NT2/D1 (cell line): Measurements from ENCODE around the gene STK24.

ENCODE experiments used
- DNase-seq: peaks from one replicate; pipeline ENCODE4 v3.0.0-alpha.2; 2011; ENCODE audit warnings: low read depth, low spot score
- H3K27me3 ChIP-seq: 2 replicates; pipeline ENCODE4 v1.6.0; 2011; ENCODE audit warnings: mild to moderate bottlenecking; ENCODE audit not compliant: insufficient read length, insufficient read depth
- H3K36me3 ChIP-seq: 2 replicates; pipeline ENCODE4 v1.6.1; 2011; ENCODE audit warnings: mild to moderate bottlenecking, low read length, mixed read lengths; ENCODE audit not compliant: insufficient read depth, insufficient read length
- H3K4me1 ChIP-seq: 2 replicates; pipeline ENCODE4 v1.5.1; 2011; ENCODE audit not compliant: insufficient read depth, insufficient read length
- H3K4me3 ChIP-seq: 2 replicates; pipeline ENCODE4 v1.5.1; 2011; ENCODE audit warnings: low read depth; ENCODE audit not compliant: insufficient read length
- H3K9ac ChIP-seq: 2 replicates; pipeline ENCODE4 v1.6.0; 2011; ENCODE audit warnings: low read depth; ENCODE audit not compliant: insufficient read length
- H3K9me3 ChIP-seq: 2 replicates; pipeline ENCODE4 v1.5.1; 2011; ENCODE audit warnings: mild to moderate bottlenecking, low read length; ENCODE audit not compliant: insufficient read depth
- SUZ12 ChIP-seq: IDR thresholded peaks from 2 replicates; pipeline ENCODE4 v1.6.1; 2011; ENCODE audit not compliant: insufficient read length, insufficient read depth; ENCODE audit errors: extremely low read depth
- YY1 ChIP-seq: IDR thresholded peaks from 2 replicates; pipeline ENCODE4 v1.6.1; 2011; ENCODE audit not compliant: insufficient read length, insufficient read depth
- ZNF274 ChIP-seq: IDR thresholded peaks from 2 replicates; pipeline ENCODE4 v1.6.1; 2011; ENCODE audit warnings: mild to moderate bottlenecking, low read depth, low read length

Gene STK24

DNA sequence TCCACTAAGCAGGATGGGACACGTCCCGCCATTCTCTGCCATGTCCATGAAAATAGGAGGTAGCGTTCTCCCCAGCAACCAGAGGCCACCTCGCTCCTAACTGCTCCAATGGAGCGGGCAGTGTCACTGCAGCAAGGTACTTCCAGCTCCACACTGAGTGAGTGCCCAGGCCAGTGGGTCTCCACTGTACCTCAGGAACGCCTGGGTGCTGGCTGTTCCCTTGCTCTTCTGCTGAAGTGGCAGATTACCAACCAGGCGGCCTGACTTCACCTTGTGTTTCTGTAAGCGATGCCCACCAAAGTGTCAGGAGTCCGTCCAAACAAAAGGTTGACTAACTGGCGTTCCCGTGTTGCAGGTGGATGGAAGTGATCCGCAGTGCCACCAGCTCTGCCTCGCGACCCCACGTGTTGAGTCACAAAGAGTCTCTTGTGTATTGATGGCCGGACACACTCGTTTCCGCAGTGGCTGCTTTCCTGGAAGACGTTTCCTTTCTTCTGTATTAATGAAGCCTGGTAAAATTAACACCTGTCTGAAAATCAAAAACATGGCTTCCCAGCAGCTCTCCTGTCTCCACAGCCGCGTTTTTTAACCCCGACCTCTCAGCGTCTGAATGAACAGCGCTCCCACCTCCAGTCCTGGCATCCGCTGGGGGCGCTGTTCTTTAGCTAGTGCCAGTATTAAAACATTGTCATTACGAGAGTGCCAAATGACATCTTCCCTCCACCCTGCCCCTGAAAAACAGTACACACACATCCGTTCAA is 128.8 kb downstream of the STK24 start:
- Histone ChIP-seq H3K4me3 (no peak overlapping the region), H3K9ac (no peak overlapping the region), H3K27me3 (no peaks in the 10 kb centered on the region), H3K4me1 (peaks cover 13% of the 10 kb centered on the region), H3K9me3 (no peaks in the 10 kb centered on the region), H3K36me3 (peaks cover 58% of the 10 kb centered on the region)
- DNase-seq, result peak; percentile 43
- no peak for TF ChIP-seq YY1
- no peak for TF ChIP-seq SUZ12
- no peak for TF ChIP-seq ZNF274

DNA sequence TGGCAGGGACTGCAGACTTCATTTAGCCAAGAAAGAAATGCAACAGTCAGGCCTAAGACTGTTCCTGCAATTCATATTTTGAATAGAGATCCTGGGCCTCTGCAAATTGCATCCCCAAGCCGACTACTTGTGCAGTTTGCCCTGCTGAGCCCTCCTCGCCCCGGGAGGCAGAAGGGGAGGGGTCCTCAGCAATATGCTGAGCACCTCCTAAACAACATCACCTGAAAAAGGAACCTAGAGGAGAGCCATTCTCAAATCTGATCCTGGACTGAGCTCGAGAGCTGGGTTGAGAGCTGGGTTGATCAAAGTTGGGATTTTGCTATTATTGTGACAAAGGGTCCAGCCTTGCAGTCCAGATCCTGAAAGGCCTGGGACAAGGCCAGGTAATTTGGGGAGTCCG is 129.8 kb downstream of the STK24 start:
- Histone ChIP-seq H3K9me3 (no peaks in the 10 kb centered on the region), H3K27me3 (no peaks in the 10 kb centered on the region), H3K4me1 (peaks cover 14% of the 10 kb centered on the region), H3K4me3 (no peak overlapping the region), H3K36me3 (peaks cover 53% of the 10 kb centered on the region), H3K9ac (no peak overlapping the region)
- DNase-seq, result no peak
- TF ChIP-seq YY1 (no peak), ZNF274 (no peak), SUZ12 (no peak)

GRCh38 chr13:98446234-98446621 is 130.7 kb downstream of the STK24 start:
- H3K4me1 ChIP-seq, result peaks cover 14% of the 10 kb centered on the region
- no peaks in the 10 kb centered on the region for H3K27me3 ChIP-seq
- no peak overlapping the region for H3K4me3 ChIP-seq
- peaks cover 51% of the 10 kb centered on the region for H3K36me3 ChIP-seq
- no peak for TF ChIP-seq YY1
- H3K9me3 ChIP-seq, result no peaks in the 10 kb centered on the region
- DNase-seq, result no peak
- H3K9ac ChIP-seq, result no peak overlapping the region

- Histone ChIP-seq H3K9ac (no peak overlapping the region), H3K9me3 (no peaks in the 10 kb centered on the region), H3K4me1 (peaks cover 12% of the 10 kb centered on the region), H3K27me3 (no peaks in the 10 kb centered on the region), H3K36me3 (peaks cover 55% of the 10 kb centered on the region), H3K4me3 (no peak overlapping the region)
- peak; percentile 71 for DNase-seq
- TF ChIP-seq YY1 (no peak), SUZ12 (no peak), ZNF274 (no peak)
Observed at GRCh38 chr13:98445340-98446233, 131.3 kb downstream of the STK24 start.

DNA sequence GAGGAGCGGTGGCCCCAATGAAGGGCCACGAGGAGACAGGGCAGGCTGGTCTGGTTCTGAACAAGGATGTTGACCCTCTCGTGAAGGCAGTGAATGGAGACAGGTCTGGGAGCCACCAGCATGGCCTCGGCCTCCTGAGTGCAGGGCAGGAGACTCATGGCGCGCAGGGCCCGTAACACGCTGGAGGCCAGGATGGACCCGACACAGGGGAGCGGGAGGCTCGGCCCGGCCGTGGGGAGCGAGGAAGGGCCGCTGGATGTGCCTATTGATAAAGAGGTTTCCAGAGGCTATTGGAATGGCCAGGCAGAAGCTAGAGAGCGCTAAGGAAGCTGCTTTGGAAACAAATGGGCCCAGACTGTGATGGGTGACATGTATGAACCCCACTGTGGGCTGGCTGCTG is 132.5 kb downstream of the STK24 start:
- DNase-seq, result no peak
- TF ChIP-seq ZNF274, result no peak
- TF ChIP-seq YY1, result no peak
- TF ChIP-seq SUZ12, result no peak
- peaks cover 58% of the 10 kb centered on the region for H3K36me3 ChIP-seq
- no peaks in the 10 kb centered on the region for H3K27me3 ChIP-seq
- H3K4me3 ChIP-seq, result no peak overlapping the region
- peaks cover 7% of the 10 kb centered on the region for H3K4me1 ChIP-seq
- no peak overlapping the region for H3K9ac ChIP-seq
- no peaks in the 10 kb centered on the region for H3K9me3 ChIP-seq

GRCh38 chr13:98443800-98444325 is 133.0 kb downstream of the STK24 start:
- H3K9ac ChIP-seq, result no peak overlapping the region
- H3K36me3 ChIP-seq, result peaks cover 55% of the 10 kb centered on the region
- no peak overlapping the region for H3K4me3 ChIP-seq
- no peaks in the 10 kb centered on the region for H3K9me3 ChIP-seq
- TF ChIP-seq SUZ12 (no peak), YY1 (no peak), ZNF274 (no peak)
- no peaks in the 10 kb centered on the region for H3K27me3 ChIP-seq
- peaks cover 7% of the 10 kb centered on the region for H3K4me1 ChIP-seq
- no peak for DNase-seq

- H3K4me3 ChIP-seq, result no peak overlapping the region
- TF ChIP-seq YY1, result no peak
- no peak for TF ChIP-seq SUZ12
- TF ChIP-seq ZNF274, result no peak
- H3K4me1 ChIP-seq, result peaks cover 7% of the 10 kb centered on the region
- H3K9me3 ChIP-seq, result no peaks in the 10 kb centered on the region
- H3K36me3 ChIP-seq, result peaks cover 50% of the 10 kb centered on the region
- no peaks in the 10 kb centered on the region for H3K27me3 ChIP-seq
- DNase-seq, result no peak
- no peak overlapping the region for H3K9ac ChIP-seq
Observed at GRCh38 chr13:98443329-98443728, 133.6 kb downstream of the STK24 start.
